Neural cell (in vitro differentiated cells): Measurements from ENCODE around the gene MEIS3. TPM values are rescaled to one million over a fixed set of nuclear protein-coding genes. Genes with fewer than 3 reads are reported as not detected.

Source experiments
- H2AFZ ChIP-seq: fragments of 200-600, 300-800 bp; sonication (generic), shearing (Covaris generic); 2 replicates; pipeline ENCODE4 v1.6.0; 2014; ENCODE audit warnings: low read depth, mild to moderate bottlenecking, antibody characterized with exemption, low read length, moderate library complexity
- H3F3A ChIP-seq: fragments of 200-600 bp; shearing (Covaris generic); 2 replicates; pipeline ENCODE4 v1.6.1; 2016; ENCODE audit warnings: mild to moderate bottlenecking, moderate library complexity, mixed read lengths, antibody characterized with exemption, low read length; ENCODE audit not compliant: insufficient read depth, poor library complexity, severe bottlenecking
- H3K27ac ChIP-seq: fragments of 200-600, 300-800 bp; sonication (generic), shearing (Covaris generic); 2 replicates; pipeline ENCODE4 v1.5.1; 2014; ENCODE audit warnings: mild to moderate bottlenecking, low read length, moderate library complexity
- H3K27me3 ChIP-seq: fragments of 300-800, 200-600 bp; sonication (generic), shearing (Covaris generic); 2 replicates; pipeline ENCODE4 v1.6.0; 2014; ENCODE audit warnings: mild to moderate bottlenecking, low read depth, low read length, moderate library complexity; ENCODE audit not compliant: insufficient read depth
- H3K36me3 ChIP-seq: fragments of 300-800, 200-600 bp; sonication (generic), shearing (Covaris generic); 2 replicates; pipeline ENCODE4 v1.5.1; 2014; ENCODE audit warnings: mild to moderate bottlenecking, antibody characterized with exemption, low read length, moderate library complexity; ENCODE audit not compliant: insufficient read depth
- H3K4me2 ChIP-seq: fragments of 300-800, 200-600 bp; sonication (generic), shearing (Covaris generic); 2 replicates; pipeline ENCODE4 v1.6.0; 2014; ENCODE audit warnings: mild to moderate bottlenecking, low read length
- H3K4me3 ChIP-seq: fragments of 300-800, 200-600 bp; sonication (generic), shearing (Covaris generic); 2 replicates; pipeline ENCODE4 v1.5.1; 2014; ENCODE audit warnings: mild to moderate bottlenecking, low read length, moderate library complexity
- H3K79me2 ChIP-seq: fragments of 200-600 bp; shearing (Covaris generic); replicated peaks from 2 replicates; pipeline ENCODE4 v1.6.0; 2014; ENCODE audit warnings: mild to moderate bottlenecking, low read length, moderate library complexity; ENCODE audit not compliant: insufficient read depth
- H3K9ac ChIP-seq: fragments of 300-800, 200-600 bp; sonication (generic), shearing (Covaris generic); 2 replicates; pipeline ENCODE4 v1.6.1; 2016; ENCODE audit warnings: mild to moderate bottlenecking, low read length, mixed read lengths
- H3K9me2 ChIP-seq: fragments of 200-600 bp; shearing (Covaris generic); 2 replicates; pipeline ENCODE4 v1.6.1; 2016; ENCODE audit warnings: mild to moderate bottlenecking, low read length, mixed read lengths; ENCODE audit not compliant: insufficient read depth
- H3K9me3 ChIP-seq: fragments of 200-600, 300-800 bp; sonication (generic), shearing (Covaris generic); 2 replicates; pipeline ENCODE4 v1.6.1; 2016; ENCODE audit warnings: mild to moderate bottlenecking, mixed run types, low read length, moderate library complexity, mixed read lengths
- H4K20me1 ChIP-seq: fragments of 200-600 bp; shearing (Covaris generic); 2 replicates; pipeline ENCODE4 v1.6.1; 2016; ENCODE audit warnings: mild to moderate bottlenecking, mixed run types; ENCODE audit not compliant: insufficient read depth
- EP300 ChIP-seq: fragments of 450-650 bp; conservative IDR thresholded peaks from 2 replicates; pipeline ENCODE4 v1.6.1; 2014; ENCODE audit warnings: antibody characterized with exemption, mild to moderate bottlenecking, moderate library complexity; ENCODE audit not compliant: poor library complexity, severe bottlenecking
- EZH2 ChIP-seq: fragments of 200-600, 300-800 bp; shearing (Covaris generic), sonication (generic); IDR thresholded peaks from 2 replicates; pipeline ENCODE4 v1.6.1; 2014; ENCODE audit warnings: antibody characterized with exemption, low read length, borderline replicate concordance, mild to moderate bottlenecking; ENCODE audit not compliant: insufficient read depth, poor library complexity, severe bottlenecking
- MXI1 ChIP-seq: fragments of 450-650 bp; conservative IDR thresholded peaks from 2 replicates; pipeline ENCODE4 v1.6.1; 2014; ENCODE audit warnings: antibody characterized with exemption, mild to moderate bottlenecking; ENCODE audit not compliant: poor library complexity, severe bottlenecking
- POLR2AphosphoS5 ChIP-seq: IDR thresholded peaks from 2 replicates; pipeline ENCODE4 v1.6.1; 2012
- RAD21 ChIP-seq: fragments of 450-650 bp; conservative IDR thresholded peaks from 2 replicates; pipeline ENCODE4 v1.6.1; 2014; ENCODE audit warnings: antibody characterized with exemption, mild to moderate bottlenecking, moderate library complexity
- SMC3 ChIP-seq: fragments of 450-650 bp; conservative IDR thresholded peaks from 2 replicates; pipeline ENCODE4 v1.6.1; 2014; ENCODE audit warnings: antibody characterized with exemption, mild to moderate bottlenecking, moderate library complexity; ENCODE audit not compliant: poor library complexity
- TAF1 ChIP-seq: IDR thresholded peaks from 2 replicates; pipeline ENCODE4 v1.6.1; 2012; ENCODE audit warnings: low read depth
- polyA minus RNA-seq: library from RNA; depleted of rRNA, polyadenylated mRNA; stranded (reverse); fragments of >200 nt; gene quantifications from 2 replicates; pipeline ENCODE4 v1.2.3, GENCODE V29; 2014
- polyA plus RNA-seq: library from polyadenylated mRNA; depleted of rRNA; stranded (reverse); fragments of >200 nt; gene quantifications from 2 replicates; pipeline ENCODE4 v1.2.3, GENCODE V29; 2014
- TF ChIP-seq, protein P1 (sequence below): fragments of 450-650 bp; IDR thresholded peaks from 2 replicates; pipeline ENCODE4 v1.5.1; 2014; ENCODE audit warnings: antibody characterized with exemption, mild to moderate bottlenecking, moderate library complexity; ENCODE audit not compliant: poor library complexity, severe bottlenecking
- TF ChIP-seq, protein P2 (sequence below): IDR thresholded peaks from 2 replicates; pipeline ENCODE4 v1.6.1; 2012; ENCODE audit warnings: borderline replicate concordance

The MEIS3 gene
- 357 and 379 TPM in 2 replicates for polyA plus RNA-seq
- 171 and 197 TPM in 2 replicates for polyA minus RNA-seq

- no peaks in the 10 kb centered on the region for H3K9me2 ChIP-seq
- TF ChIP-seq TAF1 (no peak), EZH2 (no peak), POLR2AphosphoS5 (no peak), SMC3 (no peak), RAD21 (no peak), EP300 (no peak), MXI1 (no peak)
- TF ChIP-seq, protein P1, sequence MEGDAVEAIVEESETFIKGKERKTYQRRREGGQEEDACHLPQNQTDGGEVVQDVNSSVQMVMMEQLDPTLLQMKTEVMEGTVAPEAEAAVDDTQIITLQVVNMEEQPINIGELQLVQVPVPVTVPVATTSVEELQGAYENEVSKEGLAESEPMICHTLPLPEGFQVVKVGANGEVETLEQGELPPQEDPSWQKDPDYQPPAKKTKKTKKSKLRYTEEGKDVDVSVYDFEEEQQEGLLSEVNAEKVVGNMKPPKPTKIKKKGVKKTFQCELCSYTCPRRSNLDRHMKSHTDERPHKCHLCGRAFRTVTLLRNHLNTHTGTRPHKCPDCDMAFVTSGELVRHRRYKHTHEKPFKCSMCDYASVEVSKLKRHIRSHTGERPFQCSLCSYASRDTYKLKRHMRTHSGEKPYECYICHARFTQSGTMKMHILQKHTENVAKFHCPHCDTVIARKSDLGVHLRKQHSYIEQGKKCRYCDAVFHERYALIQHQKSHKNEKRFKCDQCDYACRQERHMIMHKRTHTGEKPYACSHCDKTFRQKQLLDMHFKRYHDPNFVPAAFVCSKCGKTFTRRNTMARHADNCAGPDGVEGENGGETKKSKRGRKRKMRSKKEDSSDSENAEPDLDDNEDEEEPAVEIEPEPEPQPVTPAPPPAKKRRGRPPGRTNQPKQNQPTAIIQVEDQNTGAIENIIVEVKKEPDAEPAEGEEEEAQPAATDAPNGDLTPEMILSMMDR: no peak
- TF ChIP-seq, protein P2, sequence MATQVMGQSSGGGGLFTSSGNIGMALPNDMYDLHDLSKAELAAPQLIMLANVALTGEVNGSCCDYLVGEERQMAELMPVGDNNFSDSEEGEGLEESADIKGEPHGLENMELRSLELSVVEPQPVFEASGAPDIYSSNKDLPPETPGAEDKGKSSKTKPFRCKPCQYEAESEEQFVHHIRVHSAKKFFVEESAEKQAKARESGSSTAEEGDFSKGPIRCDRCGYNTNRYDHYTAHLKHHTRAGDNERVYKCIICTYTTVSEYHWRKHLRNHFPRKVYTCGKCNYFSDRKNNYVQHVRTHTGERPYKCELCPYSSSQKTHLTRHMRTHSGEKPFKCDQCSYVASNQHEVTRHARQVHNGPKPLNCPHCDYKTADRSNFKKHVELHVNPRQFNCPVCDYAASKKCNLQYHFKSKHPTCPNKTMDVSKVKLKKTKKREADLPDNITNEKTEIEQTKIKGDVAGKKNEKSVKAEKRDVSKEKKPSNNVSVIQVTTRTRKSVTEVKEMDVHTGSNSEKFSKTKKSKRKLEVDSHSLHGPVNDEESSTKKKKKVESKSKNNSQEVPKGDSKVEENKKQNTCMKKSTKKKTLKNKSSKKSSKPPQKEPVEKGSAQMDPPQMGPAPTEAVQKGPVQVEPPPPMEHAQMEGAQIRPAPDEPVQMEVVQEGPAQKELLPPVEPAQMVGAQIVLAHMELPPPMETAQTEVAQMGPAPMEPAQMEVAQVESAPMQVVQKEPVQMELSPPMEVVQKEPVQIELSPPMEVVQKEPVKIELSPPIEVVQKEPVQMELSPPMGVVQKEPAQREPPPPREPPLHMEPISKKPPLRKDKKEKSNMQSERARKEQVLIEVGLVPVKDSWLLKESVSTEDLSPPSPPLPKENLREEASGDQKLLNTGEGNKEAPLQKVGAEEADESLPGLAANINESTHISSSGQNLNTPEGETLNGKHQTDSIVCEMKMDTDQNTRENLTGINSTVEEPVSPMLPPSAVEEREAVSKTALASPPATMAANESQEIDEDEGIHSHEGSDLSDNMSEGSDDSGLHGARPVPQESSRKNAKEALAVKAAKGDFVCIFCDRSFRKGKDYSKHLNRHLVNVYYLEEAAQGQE: no peak
- H3K4me2 ChIP-seq: peak within 1 kb of the TSS; percentile 97
- peak within 1 kb of the TSS; percentile 94 for H3K9ac ChIP-seq
- H3K79me2 ChIP-seq: peaks cover 20% of the 10 kb centered on the region
- peak within 1 kb of the TSS; percentile 27 for H2AFZ ChIP-seq
- H3F3A ChIP-seq: no peaks in the 10 kb centered on the region
- no peaks in the 10 kb centered on the region for H4K20me1 ChIP-seq
- H3K36me3 ChIP-seq: no peaks in the 10 kb centered on the region
- peak within 1 kb of the TSS; percentile 83 for H3K27ac ChIP-seq
- H3K4me3 ChIP-seq: peak within 1 kb of the TSS; percentile 91
- H3K27me3 ChIP-seq: no peaks in the 10 kb centered on the region
- H3K9me3 ChIP-seq: no peaks in the 10 kb centered on the region
These were observed at the start of gene MEIS3 for GRCh38 chr19:47419030-47419783. MEIS3 (minus strand) TSS chr19:47419527; CDS start chr19:47419081, 446 bp downstream.

DNA sequence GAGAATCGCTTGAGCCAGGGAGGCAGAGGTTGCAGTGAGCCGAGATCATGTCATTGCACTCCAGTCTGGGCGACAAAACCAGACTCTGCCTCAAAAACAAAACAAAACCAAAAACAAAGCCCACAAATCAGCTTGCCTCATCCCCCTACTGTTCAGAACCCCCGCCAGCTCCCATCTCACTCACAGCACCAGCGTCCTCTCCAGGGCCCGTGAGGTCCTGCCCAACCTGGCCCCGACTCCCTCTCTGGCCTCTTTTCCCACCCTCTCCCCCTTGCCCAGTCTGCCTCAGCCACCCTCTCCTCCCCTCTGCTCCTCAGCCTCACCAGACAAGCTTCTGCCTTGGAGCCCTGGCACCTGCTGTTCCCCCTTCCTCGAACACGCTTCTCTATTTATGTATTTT is 48.6 kb upstream of the MEIS3 start:
- Histone ChIP-seq H3K9me2 (no peaks in the 10 kb centered on the region), H4K20me1 (no peaks in the 10 kb centered on the region), H3K27me3 (no peaks in the 10 kb centered on the region), H3K9me3 (no peaks in the 10 kb centered on the region), H3K4me3 (no peak overlapping the region), H3K79me2 (no peaks in the 10 kb centered on the region), H3K4me2 (no peak overlapping the region), H3K9ac (no peak overlapping the region), H3F3A (no peaks in the 10 kb centered on the region), H2AFZ (no peak overlapping the region), H3K36me3 (no peaks in the 10 kb centered on the region), H3K27ac (no peak overlapping the region)
- TF ChIP-seq POLR2AphosphoS5: no peak
- no peak for TF ChIP-seq EP300
- TF ChIP-seq SMC3: no peak
- no peak for TF ChIP-seq RAD21
- TF ChIP-seq MXI1: no peak
- TF ChIP-seq EZH2: no peak
- no peak for TF ChIP-seq TAF1
- TF ChIP-seq, protein P1: no peak
